GM12875 (cell line): ENCODE results near the gene FGD5.

Experiments used
- H3K4me3 ChIP-seq: one replicate; pipeline ENCODE4 v1.5.1; 2011; ENCODE audit warnings: low read depth, low read length, control low read depth
- TF ChIP-seq, protein P1 (sequence below): IDR thresholded peaks from 2 replicates; pipeline ENCODE4 v1.5.1; 2011; ENCODE audit warnings: low read depth, mild to moderate bottlenecking, control low read depth, inconsistent platforms, low read length, moderate library complexity, borderline replicate concordance; ENCODE audit not compliant: insufficient read depth

Gene FGD5

DNA sequence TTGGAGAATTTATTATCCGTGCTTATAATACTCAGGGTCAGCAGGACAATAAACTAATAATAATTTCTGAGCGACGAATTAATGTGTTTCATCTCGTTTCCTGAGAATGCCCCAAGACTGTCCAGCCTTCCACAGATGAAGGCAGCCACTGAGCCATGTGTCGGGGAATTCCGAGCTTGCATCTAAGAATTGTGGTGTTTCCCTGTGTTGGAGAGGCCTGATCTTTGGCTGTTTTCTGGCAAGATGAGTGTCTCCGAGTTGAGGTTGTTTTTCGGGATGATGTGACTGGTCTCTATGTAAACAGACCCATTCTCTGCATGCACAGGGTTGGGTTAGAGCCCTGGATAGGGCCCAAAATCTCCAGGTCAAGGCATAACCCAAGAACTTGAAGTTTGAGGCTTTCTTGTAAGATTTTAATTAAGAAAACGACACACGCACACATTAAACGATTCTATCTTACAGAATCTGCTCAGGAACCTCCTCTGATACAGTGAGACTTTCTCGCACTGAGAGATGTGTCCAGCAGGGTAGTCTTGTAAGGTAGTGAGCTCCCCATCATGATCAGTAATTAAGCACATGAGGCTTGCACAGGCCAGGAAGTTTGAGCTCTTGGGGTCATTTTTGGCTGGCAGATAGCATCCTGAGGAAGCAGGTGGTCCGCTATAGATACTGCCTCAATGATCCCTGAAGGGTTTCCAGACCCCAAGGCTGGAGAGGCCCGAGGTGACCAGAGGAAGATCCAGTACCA is 14.4 kb downstream of the FGD5 start:
- TF ChIP-seq, protein P1, sequence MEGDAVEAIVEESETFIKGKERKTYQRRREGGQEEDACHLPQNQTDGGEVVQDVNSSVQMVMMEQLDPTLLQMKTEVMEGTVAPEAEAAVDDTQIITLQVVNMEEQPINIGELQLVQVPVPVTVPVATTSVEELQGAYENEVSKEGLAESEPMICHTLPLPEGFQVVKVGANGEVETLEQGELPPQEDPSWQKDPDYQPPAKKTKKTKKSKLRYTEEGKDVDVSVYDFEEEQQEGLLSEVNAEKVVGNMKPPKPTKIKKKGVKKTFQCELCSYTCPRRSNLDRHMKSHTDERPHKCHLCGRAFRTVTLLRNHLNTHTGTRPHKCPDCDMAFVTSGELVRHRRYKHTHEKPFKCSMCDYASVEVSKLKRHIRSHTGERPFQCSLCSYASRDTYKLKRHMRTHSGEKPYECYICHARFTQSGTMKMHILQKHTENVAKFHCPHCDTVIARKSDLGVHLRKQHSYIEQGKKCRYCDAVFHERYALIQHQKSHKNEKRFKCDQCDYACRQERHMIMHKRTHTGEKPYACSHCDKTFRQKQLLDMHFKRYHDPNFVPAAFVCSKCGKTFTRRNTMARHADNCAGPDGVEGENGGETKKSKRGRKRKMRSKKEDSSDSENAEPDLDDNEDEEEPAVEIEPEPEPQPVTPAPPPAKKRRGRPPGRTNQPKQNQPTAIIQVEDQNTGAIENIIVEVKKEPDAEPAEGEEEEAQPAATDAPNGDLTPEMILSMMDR: no peak

DNA sequence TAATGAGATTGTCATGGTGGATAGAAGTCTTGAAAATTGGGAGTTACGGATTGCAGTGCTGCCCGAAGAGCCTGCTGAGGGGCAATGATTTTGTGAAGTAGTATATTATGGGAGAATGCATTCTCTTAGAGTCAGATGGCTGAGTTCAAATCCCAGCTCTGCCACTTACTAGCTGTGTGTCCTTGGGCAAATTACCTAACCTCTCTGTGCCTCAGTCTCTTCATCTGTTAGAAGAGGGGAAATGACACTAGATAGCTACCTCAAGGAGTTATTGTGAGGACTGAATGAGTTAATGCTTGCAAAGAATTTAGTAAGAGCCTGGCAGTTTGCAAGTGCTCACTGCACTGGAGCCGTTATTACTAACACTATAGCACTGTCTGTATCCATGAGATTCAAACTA is 15.4 kb downstream of the FGD5 start:
- TF ChIP-seq, protein P1: no peak

More for the DNA sequence above, 14.4 kb downstream of the FGD5 start:
- H3K4me3 ChIP-seq: no peak overlapping the region

DNA sequence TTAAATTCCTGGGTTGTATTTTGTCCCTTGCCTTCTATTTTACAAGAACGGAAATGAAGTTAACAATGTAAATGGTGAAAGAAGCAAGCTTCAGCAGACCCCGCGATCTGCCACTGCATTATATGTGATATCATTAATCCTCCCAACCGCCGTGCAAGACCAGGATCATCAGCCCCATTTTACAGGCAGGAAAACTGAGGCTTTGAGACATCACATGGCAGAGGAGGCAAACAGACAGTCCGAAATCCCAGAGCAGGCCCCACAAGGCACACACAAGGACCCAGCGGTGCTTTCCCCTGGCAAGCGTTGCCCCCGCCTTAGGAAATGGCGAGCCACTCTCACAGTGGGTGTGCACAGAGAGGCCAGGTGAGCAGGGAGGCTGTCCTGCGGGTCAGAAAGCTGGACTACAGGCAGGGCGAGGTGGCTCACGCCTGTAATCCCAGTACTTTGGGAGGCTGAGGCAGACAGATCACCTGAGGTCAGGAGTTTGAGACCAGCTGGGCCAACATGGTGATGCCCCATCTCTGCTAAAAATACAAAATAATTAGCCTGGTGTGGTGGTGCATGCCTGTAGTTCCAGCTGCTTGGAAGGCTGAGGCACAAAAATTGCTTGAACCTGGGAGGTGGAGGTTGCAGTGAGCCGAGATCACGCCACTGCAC is 16.2 kb downstream of the FGD5 start:
- TF ChIP-seq, protein P1: no peak
- no peak overlapping the region for H3K4me3 ChIP-seq

More for the DNA sequence above, 15.4 kb downstream of the FGD5 start:
- H3K4me3 ChIP-seq: no peak overlapping the region

DNA sequence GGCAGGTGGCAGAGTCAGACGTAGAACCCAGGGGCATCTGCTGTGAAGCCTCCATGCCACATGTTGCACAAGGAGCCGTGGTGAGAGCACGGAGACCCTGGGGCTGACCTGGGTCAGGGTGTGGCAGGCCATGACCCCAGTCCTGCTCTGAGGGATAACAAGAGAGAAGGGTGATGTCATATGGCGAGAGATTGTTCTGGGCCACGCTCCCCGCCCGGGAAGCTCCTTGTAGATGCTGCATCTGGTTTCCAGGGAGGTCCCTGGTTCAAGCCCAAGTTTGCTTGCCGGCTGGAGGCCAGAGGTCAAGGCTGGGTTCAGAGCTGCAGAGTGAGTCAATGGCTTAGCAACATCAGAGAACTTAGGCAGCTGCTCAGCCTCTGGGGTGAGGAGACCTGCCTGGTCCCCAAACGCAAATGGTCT is 17.3 kb downstream of the FGD5 start:
- no peak overlapping the region for H3K4me3 ChIP-seq
- TF ChIP-seq, protein P1: no peak

DNA sequence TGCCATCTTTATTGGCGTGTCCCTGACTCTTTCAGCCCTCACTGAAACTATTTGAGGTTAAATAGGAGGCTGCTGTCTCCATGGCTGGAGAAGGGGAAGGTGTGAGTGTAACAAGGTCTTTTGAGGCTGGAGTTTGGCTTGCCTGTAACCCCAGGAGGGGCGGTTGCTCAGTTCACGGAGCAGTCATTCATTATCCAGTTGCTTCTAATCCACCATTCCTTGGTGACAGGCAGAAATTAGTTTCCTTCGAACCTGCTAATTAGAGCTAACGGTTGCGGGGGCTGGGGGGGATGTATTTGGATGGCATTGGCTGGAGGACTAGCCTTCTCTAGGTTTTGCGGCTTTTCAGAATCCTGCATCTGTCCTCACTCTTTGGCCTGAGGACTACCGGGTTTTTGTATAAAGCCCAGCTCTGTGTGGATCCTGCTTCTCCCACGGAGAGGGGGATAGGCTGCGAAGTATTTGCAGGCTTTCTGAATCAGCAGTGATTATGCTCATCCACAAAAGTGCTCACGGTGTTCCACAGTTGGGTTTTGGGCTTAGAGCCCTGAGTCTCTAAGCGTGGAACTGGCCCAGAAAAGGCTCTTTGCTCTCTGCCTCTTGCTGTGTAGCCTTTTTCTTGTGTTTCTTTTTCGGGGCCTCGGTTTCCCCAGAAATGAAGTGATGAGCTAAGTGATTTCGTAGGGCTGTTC is 18.6 kb downstream of the FGD5 start:
- TF ChIP-seq, protein P1: no peak

DNA sequence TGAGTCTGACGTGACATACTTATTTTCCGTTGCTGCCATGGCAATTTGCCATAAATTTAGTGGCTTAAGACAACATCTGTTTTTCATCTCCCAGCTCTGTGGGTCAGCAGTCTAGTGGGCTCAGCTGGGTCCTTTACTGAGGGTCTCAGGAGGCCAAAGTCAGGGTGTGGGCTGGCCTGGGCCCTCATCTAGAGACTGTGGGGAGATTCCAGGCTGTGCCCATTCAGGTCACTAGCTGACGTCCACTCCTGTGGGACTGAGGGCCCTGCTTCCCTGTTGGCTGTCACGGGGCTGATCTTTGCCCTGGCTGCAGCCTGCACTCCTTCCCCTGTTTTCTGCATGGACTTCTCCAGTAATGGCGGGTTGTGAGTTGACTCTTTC is 19.1 kb downstream of the FGD5 start:
- no peak overlapping the region for H3K4me3 ChIP-seq

More for the DNA sequence above, 18.6 kb downstream of the FGD5 start:
- no peak overlapping the region for H3K4me3 ChIP-seq

More for the DNA sequence above, 19.1 kb downstream of the FGD5 start:
- TF ChIP-seq, protein P1: no peak
